Stimulated activated CD8-positive, alpha-beta memory T cell treated with anti-CD3 and anti-CD28 coated beads, Interleukin-4, amount 100 ng/mL, for 1 hour (primary cell): ENCODE results near the gene SYCP3.

Experiments used
- DNase-seq, 2 donors: peaks; one replicate each; pipeline ENCODE4 v3.0.0-alpha.2; 2020; ENCODE audit warnings: low read depth in 2 of 2, low spot score in 1 of 2

SYCP3 gene

GRCh38 chr12:101738920-101739665 is at the start of gene SYCP3:
Gene SYCP3 (minus strand): TSS chr12:101739462. CDS start chr12:101737935, 1,527 bp downstream.
- no peak for DNase-seq

- DNase-seq, result no peak
Observed at GRCh38 chr12:101785671-101786070, 46.4 kb upstream of the SYCP3 start.

GRCh38 chr12:101784376-101784775 is 45.1 kb upstream of the SYCP3 start:
- no peak for DNase-seq

GRCh38 chr12:101783838-101784237 is 44.6 kb upstream of the SYCP3 start:
- no peak for DNase-seq

- no peak for DNase-seq
Observed at GRCh38 chr12:101783150-101783549, 43.9 kb upstream of the SYCP3 start.

GRCh38 chr12:101782273-101782731 is 43.0 kb upstream of the SYCP3 start:
- no peak for DNase-seq

- no peak for DNase-seq
Observed at GRCh38 chr12:101781834-101782233, 42.6 kb upstream of the SYCP3 start.

GRCh38 chr12:101780599-101780998 is 41.3 kb upstream of the SYCP3 start:
- DNase-seq, result no peak

- no peak for DNase-seq
Observed at GRCh38 chr12:101779626-101780025, 40.4 kb upstream of the SYCP3 start.

GRCh38 chr12:101779200-101779599 is 39.9 kb upstream of the SYCP3 start:
- no peak for DNase-seq

GRCh38 chr12:101777978-101778377 is 38.7 kb upstream of the SYCP3 start:
- DNase-seq, result no peak

GRCh38 chr12:101777485-101777884 is 38.2 kb upstream of the SYCP3 start:
- no peak for DNase-seq

- no peak for DNase-seq
Observed at GRCh38 chr12:101775816-101776215, 36.6 kb upstream of the SYCP3 start.

- peak; percentile 17 to 52 for DNase-seq
Observed at GRCh38 chr12:101773650-101774162, 34.4 kb upstream of the SYCP3 start.

GRCh38 chr12:101772012-101772775 is 32.9 kb upstream of the SYCP3 start:
- DNase-seq, result no peak

GRCh38 chr12:101769865-101770264 is 30.6 kb upstream of the SYCP3 start:
- no peak for DNase-seq

GRCh38 chr12:101768781-101769180 is 29.5 kb upstream of the SYCP3 start:
- no peak for DNase-seq

GRCh38 chr12:101767537-101767936 is 28.3 kb upstream of the SYCP3 start:
- DNase-seq, result no peak

- DNase-seq, result no peak
Observed at GRCh38 chr12:101764051-101764792, 25.0 kb upstream of the SYCP3 start.

- DNase-seq, result no peak
Observed at GRCh38 chr12:101763246-101763931, 24.1 kb upstream of the SYCP3 start.

GRCh38 chr12:101761781-101762180 is 22.5 kb upstream of the SYCP3 start:
- DNase-seq, result no peak
